ENCODE results near the gene MYO18B.

GRCh38 chr22:26075251-26075650 is 333.3 kb downstream of the MYO18B start:
- TF ChIP-seq CSRNP3 (CRISPR knock-in tag; IDR thresholded peaks at IDR 0.05) = no peak
- no peak for TF ChIP-seq TCF4 (CRISPR knock-in tag; IDR thresholded peaks at IDR 0.05; ENCODE audit: borderline replicate concordance)
- TF ChIP-seq PATZ1 (CRISPR knock-in tag; IDR thresholded peaks at IDR 0.05; ENCODE audit: borderline replicate concordance) = no peak
- TF ChIP-seq SNAI2 (CRISPR knock-in tag; IDR thresholded peaks at IDR 0.05) = no peak
- TF ChIP-seq ZFP3 (CRISPR knock-in tag; IDR thresholded peaks at IDR 0.05) = no peak
- no peak for TF ChIP-seq CREB5 (CRISPR knock-in tag; IDR thresholded peaks at IDR 0.05; ENCODE audit: low read depth)
- no peak for TF ChIP-seq PPARA (CRISPR knock-in tag; IDR thresholded peaks at IDR 0.05; ENCODE audit: borderline replicate concordance)
